HG02798 (cell line): Measurements from ENCODE around the gene VAV2.

Experiments
- ATAC-seq: cut with Tn5 transposase; IDR thresholded peaks from one replicate; pipeline ENCODE4 v1.9.1; 2021; ENCODE audit warnings: mild to moderate bottlenecking; ENCODE audit not compliant: unreplicated experiment, poor library complexity

VAV2 gene

GRCh38 chr9:133991964-133992779, at the start of gene VAV2:
TSS of gene VAV2 (minus strand) at chr9:133992324. CDS start at chr9:133992278, 46 bp downstream.
- ATAC-seq: peak; percentile 59

- ATAC-seq: no peak
Observed at GRCh38 chr9:134041649-134041962, 49.5 kb upstream of the VAV2 start.

GRCh38 chr9:134040781-134041648, 48.9 kb upstream of the VAV2 start:
- ATAC-seq: no peak

GRCh38 chr9:134040176-134040565, 48.0 kb upstream of the VAV2 start:
- no peak for ATAC-seq

- no peak for ATAC-seq
Observed at GRCh38 chr9:134039386-134040175, 47.5 kb upstream of the VAV2 start.

- no peak for ATAC-seq
Observed at GRCh38 chr9:134037641-134038040, 45.5 kb upstream of the VAV2 start.

GRCh38 chr9:134036130-134036529, 44.0 kb upstream of the VAV2 start:
- ATAC-seq: no peak

- no peak for ATAC-seq
Observed at GRCh38 chr9:134035041-134036039, 43.2 kb upstream of the VAV2 start.

- ATAC-seq: no peak
Observed at GRCh38 chr9:134034215-134035040, 42.3 kb upstream of the VAV2 start.

GRCh38 chr9:134033516-134034214, 41.5 kb upstream of the VAV2 start:
- ATAC-seq: no peak

GRCh38 chr9:134032456-134033222, 40.5 kb upstream of the VAV2 start:
- no peak for ATAC-seq

GRCh38 chr9:134031783-134032182, 39.7 kb upstream of the VAV2 start:
- ATAC-seq: no peak

GRCh38 chr9:134030821-134031470, 38.8 kb upstream of the VAV2 start:
- no peak for ATAC-seq

GRCh38 chr9:134029248-134030226, 37.4 kb upstream of the VAV2 start:
- ATAC-seq: no peak

GRCh38 chr9:134028575-134029247, 36.6 kb upstream of the VAV2 start:
- ATAC-seq: no peak
